NCI-H146 treated with DMSO at 0.1 percent for 48 hours (cell line): ENCODE results near the gene SIRT5.

Source experiments
- DNase-seq: peaks from one replicate; lab custom pipeline; 2025; ENCODE audit not compliant: unreplicated experiment; lab: John Stamatoyannopoulos, UW

SIRT5 gene

DNA sequence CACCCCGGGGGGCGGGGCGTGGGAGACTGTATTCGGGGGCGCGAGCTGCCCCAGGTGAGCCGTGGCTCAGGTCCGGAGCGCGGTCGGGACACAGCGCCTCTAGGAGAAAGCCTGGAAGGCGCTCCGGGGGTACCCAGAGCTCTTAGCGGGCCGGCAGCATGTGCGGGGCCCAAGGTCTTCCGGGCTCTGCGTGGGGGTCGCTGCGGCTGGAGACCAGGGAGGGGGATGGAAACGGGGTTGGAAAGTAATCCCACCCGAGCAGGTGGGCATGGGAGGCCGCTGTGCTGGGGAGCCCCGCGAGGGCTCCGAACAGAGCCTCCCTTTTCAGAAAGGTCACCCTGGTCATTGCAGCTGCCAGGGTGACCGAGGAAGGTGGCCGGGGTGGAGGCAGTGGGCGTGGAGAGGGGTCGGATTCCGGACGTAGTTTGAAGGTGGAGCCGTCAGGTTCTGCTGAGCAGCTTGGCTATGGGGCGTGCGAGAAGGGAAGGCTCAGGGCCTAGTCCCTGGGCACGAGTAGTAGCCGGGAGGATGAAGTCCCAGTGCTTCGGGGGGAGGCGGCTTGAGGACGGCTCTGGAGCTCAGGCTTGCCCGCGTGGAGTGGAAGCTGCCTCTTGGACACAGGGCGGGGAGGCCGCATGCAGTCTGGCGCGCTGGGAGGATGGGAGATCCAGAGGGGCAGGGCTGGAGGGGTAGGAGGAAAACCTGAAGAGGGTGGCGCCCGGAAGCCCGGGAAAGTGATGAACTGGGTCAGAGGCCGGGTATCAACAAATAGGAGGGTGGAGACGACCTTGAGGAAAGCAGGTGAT lies at the start of gene SIRT5:
Gene SIRT5, plus strand, starts transcription at position 31 of the 806 bp plus-strand sequence. CDS start 9,510 bp downstream, outside the sequence.
- peak; percentile 90 for DNase-seq

DNA sequence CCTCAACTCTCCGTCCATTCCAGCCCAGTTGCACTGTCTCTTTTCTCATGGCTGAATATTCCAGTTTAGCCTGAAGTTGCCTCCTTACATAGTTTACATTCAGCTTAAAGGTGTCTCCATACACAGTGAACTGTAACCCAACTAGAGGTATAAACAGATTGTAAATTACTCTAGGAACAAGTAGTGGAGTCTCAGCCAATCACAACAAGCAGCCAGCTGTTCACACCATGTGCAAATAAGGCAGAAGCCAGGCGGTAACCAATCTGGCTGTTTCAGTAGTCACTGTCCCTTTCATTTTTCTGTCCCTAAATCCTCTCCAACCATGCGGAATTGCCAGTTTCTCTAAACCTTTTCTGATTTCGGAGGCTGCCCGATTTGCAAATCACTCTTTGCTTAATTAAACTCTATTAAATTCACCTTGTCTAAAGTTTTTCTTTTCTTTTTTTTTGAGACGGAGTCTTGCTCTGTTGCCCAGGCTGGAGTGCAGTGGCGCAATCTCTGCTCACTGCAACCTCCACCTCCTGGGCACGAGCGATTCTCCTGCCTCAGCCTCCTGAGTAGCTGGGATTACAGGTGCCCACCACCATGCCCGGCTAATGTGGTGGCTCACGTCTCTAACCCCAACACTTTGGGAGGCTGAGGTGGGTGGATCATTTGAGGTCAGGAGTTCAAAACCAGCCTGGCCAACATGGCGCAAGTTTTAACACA lies 49.4 kb upstream of the SIRT5 start:
- no peak for DNase-seq

DNA sequence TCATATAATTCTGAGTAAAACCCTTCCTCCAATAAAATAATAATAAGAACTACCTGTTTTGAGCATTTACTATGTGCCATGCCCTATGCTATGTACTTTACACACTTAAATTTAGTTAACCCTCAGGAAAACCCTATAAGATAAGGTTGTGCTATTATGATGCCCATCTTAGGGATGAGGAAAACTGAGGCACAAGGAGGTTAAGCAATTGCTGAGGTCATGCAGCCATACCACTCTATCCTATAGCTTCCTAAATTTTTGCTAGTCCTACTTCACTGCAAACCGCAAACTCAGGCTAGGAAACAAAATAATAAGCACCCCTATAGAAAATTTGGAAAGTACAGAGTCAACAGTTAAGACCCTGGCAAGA lies 48.1 kb upstream of the SIRT5 start:
- no peak for DNase-seq

DNA sequence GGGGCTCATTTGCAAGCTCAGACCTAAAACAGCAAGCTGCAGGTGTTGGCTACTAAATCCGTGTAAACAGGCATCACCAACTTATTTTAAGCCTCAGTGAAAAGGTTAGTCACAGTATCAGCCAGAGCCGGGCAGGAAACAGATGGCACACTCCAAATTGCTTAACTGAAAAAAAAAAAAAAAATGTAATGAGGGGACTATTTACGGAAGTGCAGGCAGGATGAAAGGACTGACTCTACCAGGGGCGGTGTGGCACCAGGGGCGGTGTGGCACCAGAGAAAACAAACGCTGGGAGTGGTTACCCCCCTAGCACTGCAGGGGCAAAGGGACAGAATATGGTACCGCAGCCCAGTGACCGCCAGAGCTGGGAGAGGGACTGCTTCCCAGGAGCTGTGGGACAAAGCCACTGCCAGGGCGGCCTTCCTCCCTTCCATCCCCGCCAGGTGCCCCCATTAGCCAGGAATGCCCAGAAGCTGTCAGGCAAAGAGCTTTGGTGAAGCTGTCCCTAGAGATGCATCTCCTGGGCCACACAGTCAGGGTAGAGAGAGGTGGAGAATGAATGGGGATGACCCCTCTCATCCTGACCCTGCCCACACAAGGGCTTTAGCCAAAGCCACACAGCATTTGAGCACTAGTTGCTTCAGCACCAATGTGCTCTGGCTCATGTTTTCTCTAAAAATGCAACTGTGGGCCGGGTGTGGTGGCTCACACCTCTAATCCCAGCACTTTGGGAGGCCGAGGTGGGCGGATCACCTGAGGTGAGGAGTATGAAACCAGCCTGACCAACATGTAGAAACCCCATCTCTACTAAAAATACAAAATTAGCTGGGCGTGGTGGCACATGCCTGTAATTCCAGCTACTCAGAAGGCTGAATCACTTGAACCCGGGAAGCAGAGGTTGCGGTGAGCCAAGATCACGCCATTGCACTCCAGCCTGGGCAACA lies 47.4 kb upstream of the SIRT5 start:
- peak; percentile 62 for DNase-seq

DNA sequence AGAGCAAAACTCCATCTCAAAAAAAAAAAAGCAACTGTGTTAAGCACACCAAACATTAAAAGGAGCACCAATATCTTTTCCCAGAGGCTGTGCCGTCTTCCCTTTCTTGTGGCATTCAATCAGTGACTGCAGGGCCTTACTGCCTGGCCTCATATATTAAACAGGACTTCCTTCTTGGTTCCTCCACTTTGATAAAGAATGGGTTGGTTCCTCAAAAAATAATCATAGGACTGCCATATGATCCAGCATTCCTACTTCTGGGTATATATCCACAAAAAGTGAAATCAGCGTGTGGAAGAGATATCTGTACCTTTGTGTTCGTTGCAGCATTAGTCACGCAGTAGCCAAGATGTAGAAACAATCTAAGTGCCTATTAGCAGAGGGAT lies 46.7 kb upstream of the SIRT5 start:
- DNase-seq = no peak

DNA sequence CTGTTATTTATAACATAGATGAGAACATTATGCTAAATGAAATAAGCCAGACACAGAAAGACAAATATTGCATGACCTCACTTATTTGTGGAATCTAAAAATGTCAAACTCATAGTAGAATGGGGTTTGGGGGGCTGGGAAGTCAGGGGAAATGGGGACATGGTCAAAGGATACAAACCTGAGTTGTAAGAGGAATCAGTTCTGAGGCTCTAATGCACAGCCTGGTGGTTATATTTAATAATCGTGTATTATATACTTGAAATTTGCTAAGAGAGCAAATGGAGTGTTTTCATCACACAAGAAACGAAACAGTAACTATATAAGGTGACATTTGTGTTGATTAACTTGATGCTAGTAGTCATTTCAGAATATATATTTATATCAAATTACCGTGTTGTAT lies 46.2 kb upstream of the SIRT5 start:
- no peak for DNase-seq

DNA sequence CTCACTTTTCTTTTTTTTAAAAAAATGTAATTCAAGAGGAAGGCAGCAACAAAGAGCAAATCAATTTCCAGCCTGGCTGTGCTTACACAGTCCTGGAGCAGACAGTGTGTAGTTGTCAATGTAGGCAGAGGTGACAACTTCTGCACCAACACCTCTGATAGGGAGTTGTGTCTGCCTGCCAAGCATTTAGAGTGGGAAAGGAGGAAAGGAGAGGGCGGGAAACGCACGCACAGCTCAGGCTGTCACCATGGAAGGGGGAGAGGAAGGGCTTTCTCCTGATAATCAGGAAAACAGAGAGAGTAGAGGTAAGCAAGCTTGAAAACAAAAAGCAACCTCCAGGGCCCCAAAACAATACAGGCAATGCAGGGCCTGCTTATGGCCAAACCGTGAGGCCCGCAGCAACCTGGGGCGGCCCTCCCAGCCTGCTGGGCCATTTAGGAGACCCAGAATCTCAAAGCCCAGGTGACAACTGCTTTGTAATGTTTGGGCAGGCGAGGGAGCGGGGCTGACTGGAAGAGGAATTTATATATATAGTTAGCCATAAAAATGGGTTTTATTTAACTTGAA lies 45.5 kb upstream of the SIRT5 start:
- DNase-seq = no peak

DNA sequence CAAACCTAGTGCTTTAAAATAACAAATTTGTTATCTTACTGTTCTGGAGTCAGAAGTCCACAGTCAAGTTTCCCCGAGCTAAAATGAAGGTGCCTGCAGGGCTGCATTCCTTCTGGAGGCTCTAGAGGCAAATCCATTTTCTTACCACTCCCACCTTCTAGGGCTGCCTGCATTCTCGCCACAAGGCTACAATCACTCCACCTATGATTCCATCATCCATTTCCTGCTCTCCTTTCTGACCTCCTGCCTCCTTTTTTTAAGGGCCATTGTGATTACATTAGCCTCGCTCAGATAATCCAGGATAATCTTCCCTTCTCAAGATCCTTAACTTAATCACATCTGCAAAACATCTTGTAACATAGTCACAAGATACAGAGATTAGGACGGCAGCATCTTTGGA lies 42.4 kb upstream of the SIRT5 start:
- no peak for DNase-seq

DNA sequence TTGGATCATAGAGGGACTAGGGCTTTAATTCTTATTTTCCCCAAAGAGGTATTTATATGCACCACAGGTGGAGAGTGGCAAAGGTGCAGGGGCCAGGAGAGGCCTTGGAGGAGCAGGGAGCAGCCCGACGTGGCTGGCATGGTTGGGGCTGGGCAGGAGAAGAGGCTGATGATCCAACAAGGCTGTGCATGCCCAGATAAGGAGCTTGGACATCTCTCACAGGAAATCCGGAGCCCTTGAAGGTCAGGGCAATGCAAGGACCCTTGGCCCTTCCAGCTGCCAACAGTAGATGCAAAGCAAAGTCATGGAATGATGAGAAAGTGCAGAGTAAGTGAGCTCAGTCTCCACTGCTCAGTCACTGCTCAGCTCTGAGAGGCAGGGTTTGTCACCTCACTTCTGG lies 39.9 kb upstream of the SIRT5 start:
- DNase-seq = no peak

DNA sequence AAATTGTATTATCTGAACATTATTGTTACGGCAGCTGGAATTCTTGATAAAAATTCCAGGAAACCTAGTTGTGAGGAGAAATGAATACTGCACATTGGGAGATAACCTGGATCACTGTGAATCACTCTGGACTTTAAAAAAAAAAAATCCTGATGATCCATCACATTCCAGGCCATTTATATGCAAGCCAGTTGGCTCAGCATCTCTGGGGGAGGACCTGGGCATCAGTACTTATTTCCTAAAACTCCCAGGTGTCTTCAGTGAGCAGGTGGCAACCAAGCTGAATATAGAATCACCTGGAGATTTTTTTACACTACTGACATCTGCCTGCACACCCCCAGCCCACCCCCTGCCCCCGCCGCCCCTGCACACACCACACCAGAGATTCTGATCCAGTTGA lies 39.1 kb upstream of the SIRT5 start:
- no peak for DNase-seq

DNA sequence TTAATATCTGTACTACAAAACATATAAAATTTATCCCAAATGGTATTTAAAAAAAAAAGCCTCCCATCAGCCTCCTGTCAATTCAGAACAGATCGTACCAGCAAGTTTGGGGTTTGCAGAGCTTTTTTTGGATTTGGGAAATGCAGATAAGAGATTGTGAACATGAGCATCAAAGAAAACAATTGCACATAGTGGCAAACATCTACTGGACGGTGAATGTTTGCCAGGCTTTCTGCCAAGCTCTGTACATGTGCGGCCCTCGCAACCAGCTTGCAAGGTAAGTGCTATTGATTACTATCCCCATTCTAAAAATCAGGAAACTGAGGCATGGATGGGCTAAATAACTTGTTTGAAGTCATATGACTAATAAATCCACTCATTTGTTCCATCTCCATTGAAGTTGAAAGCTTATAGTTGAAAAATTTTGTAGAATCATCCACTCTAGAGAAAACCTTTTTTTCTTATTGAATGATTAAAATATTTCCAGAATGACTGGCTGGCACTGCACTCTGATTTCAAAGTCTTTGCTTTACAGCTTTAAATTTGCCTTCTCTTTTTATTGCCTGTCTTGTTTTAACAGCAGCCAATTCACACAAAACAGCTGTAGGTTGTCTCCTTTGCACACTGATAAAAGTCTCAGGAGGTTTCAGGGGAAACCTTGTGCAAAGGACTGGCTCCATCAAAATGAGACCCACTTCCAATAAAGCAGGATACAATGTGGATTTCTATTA lies 37.4 kb upstream of the SIRT5 start:
- DNase-seq = no peak

DNA sequence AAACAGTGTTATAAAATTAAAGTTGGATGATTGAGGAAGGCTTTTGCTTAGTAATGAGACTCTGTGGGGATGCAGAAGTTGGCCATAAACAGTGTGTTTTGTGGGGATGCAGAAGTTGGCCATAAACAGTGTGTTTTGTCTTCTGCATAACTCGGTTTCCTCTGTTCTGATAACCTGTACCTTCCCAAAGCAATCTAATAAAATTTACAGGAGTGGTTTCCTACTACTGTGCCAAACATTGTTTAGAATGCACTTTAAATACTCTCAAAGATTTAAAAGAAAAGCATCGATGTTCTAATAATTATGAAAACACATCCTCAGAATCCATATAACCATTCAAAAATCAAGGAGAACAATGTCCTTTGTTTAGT lies 36.9 kb upstream of the SIRT5 start:
- DNase-seq = no peak

DNA sequence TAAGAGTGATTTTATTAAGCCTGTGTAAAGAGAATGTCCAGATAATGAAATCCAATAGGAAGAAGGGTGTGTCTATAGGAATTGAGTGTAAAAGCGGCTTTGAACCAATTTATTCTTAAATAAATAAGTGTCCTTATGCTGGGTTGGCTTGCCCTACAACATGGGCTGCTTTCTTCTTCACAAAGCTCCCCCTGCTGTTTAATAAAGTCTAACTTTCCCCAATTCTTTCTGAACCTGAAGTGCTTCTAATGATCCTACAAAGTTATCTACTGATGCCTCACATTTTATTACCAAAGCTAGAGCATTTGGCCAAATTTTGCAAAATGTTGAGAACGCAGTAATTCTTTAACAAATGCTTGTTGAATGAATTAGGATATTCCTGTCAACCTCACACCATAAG lies 36.3 kb upstream of the SIRT5 start:
- no peak for DNase-seq

DNA sequence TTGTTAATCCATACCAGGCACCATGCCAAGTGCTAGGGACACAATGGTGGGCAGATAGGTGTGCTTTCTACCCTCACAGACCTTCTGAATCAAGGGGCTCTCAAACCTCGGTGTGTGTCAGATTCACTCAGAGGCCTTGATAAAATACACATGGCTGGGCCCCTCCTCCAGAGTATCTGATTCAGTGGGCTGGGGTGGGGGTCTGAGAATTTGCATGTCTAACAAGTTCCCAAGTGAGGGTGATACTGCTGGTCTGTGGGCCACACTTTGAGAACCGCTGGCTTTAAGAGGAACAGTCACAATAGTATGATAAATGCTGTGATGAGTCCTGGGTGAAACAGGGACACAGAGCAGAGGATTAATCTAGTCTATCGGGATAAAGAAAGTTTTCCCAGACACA lies 35.8 kb upstream of the SIRT5 start:
- DNase-seq = no peak

DNA sequence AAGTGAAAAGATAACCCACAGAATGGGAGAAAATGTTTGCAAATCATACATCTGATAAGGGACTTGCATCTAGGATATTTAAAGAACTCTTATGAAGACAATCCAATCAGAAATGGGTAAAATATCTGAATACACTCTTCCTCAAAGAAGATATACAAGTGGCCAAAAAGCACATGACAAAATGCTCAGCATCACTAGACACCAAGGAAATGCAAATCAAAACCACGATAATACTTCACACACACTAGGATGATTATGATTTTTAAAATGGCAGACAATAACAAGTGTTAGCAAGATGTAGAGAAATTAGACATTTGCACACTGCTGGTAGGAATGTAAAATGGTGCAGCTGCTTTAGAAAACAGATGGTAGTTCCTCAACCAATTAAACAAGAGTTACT lies 34.8 kb upstream of the SIRT5 start:
- DNase-seq = no peak

DNA sequence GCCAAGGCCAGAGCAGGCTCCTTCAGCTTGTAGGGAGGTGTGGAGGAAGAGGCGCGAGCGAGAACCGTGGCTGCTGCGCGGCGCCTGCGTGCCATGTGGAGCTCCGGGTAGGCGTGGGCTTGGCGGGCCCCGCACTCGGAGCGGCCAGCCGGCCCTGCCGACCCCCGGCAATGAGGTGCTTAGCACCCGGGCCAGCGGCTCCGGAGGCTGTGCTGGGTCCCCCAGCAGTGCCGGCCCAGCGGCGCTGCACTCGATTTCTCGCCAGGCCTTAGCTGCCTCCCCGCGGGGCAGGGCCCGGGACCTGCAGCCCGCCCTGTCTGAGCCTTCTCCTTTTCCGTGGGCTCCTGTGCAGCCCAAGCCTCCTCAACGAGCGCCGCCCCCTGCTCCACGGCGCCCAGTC lies 32.9 kb upstream of the SIRT5 start:
- no peak for DNase-seq

DNA sequence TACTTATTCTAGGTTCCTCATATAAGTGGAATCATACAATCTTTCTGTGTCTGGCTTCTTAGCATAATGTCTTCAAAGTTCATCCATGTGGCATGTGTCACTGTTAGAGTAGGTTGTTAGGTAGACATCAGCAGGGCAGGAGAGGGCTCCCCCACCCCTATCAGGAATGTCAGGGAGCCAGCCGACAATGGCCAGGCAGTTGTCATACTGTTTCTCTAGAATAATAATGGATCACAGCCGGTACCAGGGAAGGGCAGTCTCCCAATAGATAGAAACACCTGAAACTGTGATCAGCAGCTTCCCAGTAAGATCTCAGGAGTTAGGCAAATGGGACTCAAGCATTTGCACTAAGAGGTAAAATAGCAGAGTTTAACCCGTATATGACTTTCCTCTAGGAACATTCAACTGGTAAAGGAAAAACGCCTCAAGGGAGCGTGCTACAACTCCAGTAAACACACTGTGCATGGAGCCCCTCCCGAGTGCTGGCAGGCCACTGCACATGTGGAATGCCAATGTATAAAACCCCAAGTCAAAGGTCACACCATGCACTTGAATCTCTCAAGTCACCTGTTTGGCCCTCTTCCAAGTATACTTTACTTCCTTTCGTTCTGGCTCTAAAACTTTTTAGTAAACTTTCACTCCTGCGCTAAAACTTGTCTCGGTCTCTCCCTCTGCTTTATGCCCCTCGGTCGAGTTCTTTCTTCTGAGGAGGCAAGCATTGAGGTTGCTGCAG lies 29.8 kb upstream of the SIRT5 start:
- DNase-seq = no peak

DNA sequence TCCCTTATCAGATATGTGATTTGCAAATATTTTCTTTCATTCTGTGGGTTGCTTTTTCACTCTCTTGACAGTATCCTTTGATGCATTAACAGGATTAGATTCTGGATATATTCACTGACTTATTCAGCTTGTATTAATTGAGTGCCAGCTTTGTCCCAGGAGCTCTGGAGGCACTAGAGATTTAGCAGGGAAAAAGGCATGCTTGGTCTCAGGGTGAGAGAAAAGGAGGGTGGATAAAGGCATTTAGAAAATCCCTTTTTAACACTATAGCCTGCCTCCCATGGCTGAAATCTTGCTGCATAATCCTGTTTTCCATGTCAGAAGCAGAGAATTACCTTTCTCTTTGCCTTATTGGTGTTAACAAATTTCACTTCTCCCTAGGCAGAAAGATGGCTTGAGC lies 28.5 kb upstream of the SIRT5 start:
- DNase-seq = no peak

DNA sequence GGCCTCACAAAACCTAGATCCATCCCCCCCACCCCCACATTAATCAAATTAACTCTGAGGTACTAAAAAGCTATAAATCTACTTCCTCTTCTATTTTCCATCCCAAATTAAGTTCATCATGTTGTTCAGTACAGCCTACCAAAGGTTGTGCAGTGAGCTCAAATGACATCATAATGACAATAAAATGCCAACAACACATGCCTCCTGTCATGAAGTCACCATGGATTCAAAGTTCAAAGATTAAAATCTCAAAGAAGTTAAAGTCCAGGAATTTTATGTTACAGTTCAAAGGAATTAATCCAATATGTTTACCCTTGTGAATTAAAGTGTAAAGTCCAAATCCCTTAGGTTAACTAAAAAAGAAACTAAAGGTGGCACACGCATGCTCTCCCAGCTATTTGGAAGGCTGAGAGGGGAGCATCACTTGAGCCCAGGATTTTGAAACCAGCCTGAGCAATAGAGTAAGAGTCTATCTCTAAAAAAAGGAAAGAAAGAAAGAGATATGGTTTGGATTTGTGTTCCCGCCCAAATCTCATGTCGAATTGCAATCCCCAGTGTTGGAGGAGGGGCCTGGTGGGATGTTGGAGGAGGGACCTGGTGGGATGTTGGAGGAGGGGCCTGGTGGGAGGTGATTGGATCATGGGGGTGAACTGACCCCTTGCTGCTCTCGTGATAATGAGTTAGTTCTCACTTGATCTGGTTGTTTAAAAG lies 25.7 kb upstream of the SIRT5 start:
- DNase-seq = no peak
